B cell (primary cell): ENCODE results near the gene ADAMTS18. TPM values are rescaled to one million over a fixed set of nuclear protein-coding genes. Genes with fewer than 3 reads are reported as not detected.

ENCODE experiments used
- ATAC-seq: fragments of 200-7000 bp; cut with Tn5 transposase; one replicate; pipeline ENCODE4 v1.10.0; 2021; ENCODE audit warnings: low read depth, mild to moderate bottlenecking, moderate number of reproducible peaks, moderate library complexity
- CTCF ChIA-PET: fragments of 350-600 bp; sonication (Branson Sonifier 250); formaldehyde crosslinking; loops from one replicate; lab custom pipeline; 2021; ENCODE audit warnings: antibody characterized with exemption, inconsistent platforms; lab: Charles Lee
- POLR2A ChIA-PET: fragments of 350-600 bp; sonication (Branson Sonifier 250); formaldehyde crosslinking; loops from one replicate; lab custom pipeline; 2021; ENCODE audit warnings: antibody characterized with exemption; lab: Charles Lee
- DNase-seq: peaks from one replicate; pipeline ENCODE4 v3.0.0; 2013
- H2AFZ ChIP-seq: 2 replicates; pipeline ENCODE4 v1.6.1; 2012; ENCODE audit warnings: mild to moderate bottlenecking, low read depth, low read length; ENCODE audit not compliant: insufficient read depth, poor library complexity, severe bottlenecking
- H3K27ac ChIP-seq, 2 donors: 1 replicate in 1 of 2; 2 replicates in 1 of 2; pipeline ENCODE4 v1.5.1; 2012 to 2013; ENCODE audit warnings: low read length in 2 of 2, mild to moderate bottlenecking in 2 of 2, moderate library complexity in 1 of 2
- H3K27me3 ChIP-seq, 4 experiments: fragments of 200-600 bp in 1 of 4; sonication (generic) in 1 of 4; replicated peaks in 1 of 4; 1 replicate in 2 of 4; 2 replicates in 2 of 4; pipeline versions ENCODE4 v1.6.1 to v1.7.0; 2013 to 2016; ENCODE audit warnings: low read length in 3 of 4, mild to moderate bottlenecking in 2 of 4, mixed read lengths in 1 of 4, moderate library complexity in 1 of 4; ENCODE audit not compliant: insufficient read depth in 4 of 4, control insufficient read depth in 3 of 4; ENCODE audit errors: control extremely low read depth in 1 of 4
- H3K36me3 ChIP-seq, 2 experiments: replicated peaks in 1 of 2; 1 replicate in 1 of 2; 2 replicates in 1 of 2; pipeline versions ENCODE4 v1.6.1 to v1.7.1; 2013; ENCODE audit warnings: low read length in 1 of 2; ENCODE audit not compliant: insufficient read depth in 2 of 2, control insufficient read depth in 1 of 2; ENCODE audit errors: control extremely low read depth in 1 of 2, extremely low read depth in 1 of 2
- H3K4me1 ChIP-seq, 2 donors: fragments of 200-600 bp in 1 of 2; sonication (generic) in 1 of 2; 1 replicate in 1 of 2; 2 replicates in 1 of 2; pipeline versions ENCODE4 v1.5.1 to v1.6.1; 2013 to 2017; ENCODE audit warnings: low read length in 2 of 2; ENCODE audit not compliant: control insufficient read depth in 2 of 2, insufficient read depth in 2 of 2
- H3K4me2 ChIP-seq: replicated peaks from 2 replicates; pipeline ENCODE3; 2012; ENCODE audit warnings: mild to moderate bottlenecking, low read depth, low read length; ENCODE audit not compliant: poor library complexity, severe bottlenecking
- H3K4me3 ChIP-seq, 5 experiments: fragments of 200-600 bp in 1 of 5; sonication (generic) in 1 of 5; 1 replicate in 3 of 5; 2 replicates in 2 of 5; pipeline versions ENCODE4 v1.5.1 to v1.7.0; 2011 to 2016; ENCODE audit warnings: low read length in 4 of 5, mild to moderate bottlenecking in 4 of 5, low read depth in 2 of 5, control low read depth in 1 of 5, moderate library complexity in 1 of 5; ENCODE audit not compliant: insufficient read depth in 1 of 5; ENCODE audit errors: control extremely low read depth in 1 of 5, extremely low read depth in 1 of 5
- H3K79me2 ChIP-seq: fragments of 200-600 bp; sonication (generic); one replicate; pipeline ENCODE4 v1.6.0; 2016; ENCODE audit warnings: low read length; ENCODE audit not compliant: control insufficient read depth, insufficient read depth
- H3K9ac ChIP-seq: fragments of 200-600 bp; sonication (generic); 2 replicates; pipeline ENCODE4 v1.6.1; 2017; ENCODE audit warnings: mild to moderate bottlenecking, low read length, moderate library complexity
- H3K9me3 ChIP-seq, 3 donors: one replicate each; pipeline versions ENCODE4 v1.6.1 to v1.7.1; 2013; ENCODE audit warnings: low read length in 2 of 3; ENCODE audit not compliant: control insufficient read depth in 2 of 3, insufficient read depth in 1 of 3; ENCODE audit errors: control extremely low read depth in 1 of 3
- H4K20me1 ChIP-seq: 2 replicates; pipeline ENCODE4 v1.6.0; 2012; ENCODE audit warnings: mild to moderate bottlenecking, low read length; ENCODE audit not compliant: insufficient read depth, control insufficient read depth, poor library complexity, severe bottlenecking
- H3K27ac Mint-ChIP-seq: one replicate; pipeline ENCODE4 v1.8.0; 2021; ENCODE audit warnings: mixed read lengths
- H3K27me3 Mint-ChIP-seq: one replicate; pipeline ENCODE4 v1.8.0; 2021; ENCODE audit warnings: mixed read lengths
- H3K4me1 Mint-ChIP-seq: one replicate; pipeline ENCODE4 v1.8.0; 2021; ENCODE audit warnings: mixed read lengths
- H3K4me3 Mint-ChIP-seq: one replicate; pipeline ENCODE4 v1.8.0; 2021; ENCODE audit warnings: mixed read lengths
- H3K9me3 Mint-ChIP-seq: one replicate; pipeline ENCODE4 v1.8.0; 2022; ENCODE audit warnings: mixed read lengths; ENCODE audit not compliant: insufficient read depth
- EZH2 ChIP-seq: IDR thresholded peaks from 2 replicates; pipeline ENCODE4 v1.6.1; 2012; ENCODE audit warnings: borderline replicate concordance, low read depth, mild to moderate bottlenecking, moderate library complexity, low read length; ENCODE audit not compliant: insufficient read depth, poor library complexity, severe bottlenecking
- WGBS: methylation state at CpG from one replicate; pipeline ENCODE4 v1.1.5; 2013; ENCODE audit warnings: missing lambda C conversion rate; ENCODE audit not compliant: insufficient coverage; 5-methylcytosine and 5-hydroxymethylcytosine counted together
- intact Hi-C: fragments of 100-400 bp; cut with micrococcal nuclease; formaldehyde crosslinking; loops from one replicate; pipeline ENCODE4 v1.10.0; 2022
- polyA plus RNA-seq: library from polyadenylated mRNA; depleted of rRNA; stranded (reverse); fragments of >200 nt; gene quantifications from 2 replicates; pipeline ENCODE4 v1.2.3, GENCODE V29; 2012
- total RNA-seq, 2 donors: library from RNA; stranded (reverse); fragments of 120-200 nt in 1 of 2; gene quantifications; 1 replicate in 1 of 2; 2 replicates in 1 of 2; pipeline versions ENCODE4 v1.2.3 to v1.2.4, GENCODE V29; 2013 to 2022
- TF ChIP-seq, protein P1 (sequence below): fragments of 200-600 bp; IDR thresholded peaks from one replicate; pipeline ENCODE4 v1.8.0; 2022; ENCODE audit warnings: antibody characterized with exemption, mild to moderate bottlenecking

Gene ADAMTS18
- total and polyA plus RNA-seq, 2 donors (not counting 1 experiment from before 2014, with no cell fraction given) = not detected

DNA sequence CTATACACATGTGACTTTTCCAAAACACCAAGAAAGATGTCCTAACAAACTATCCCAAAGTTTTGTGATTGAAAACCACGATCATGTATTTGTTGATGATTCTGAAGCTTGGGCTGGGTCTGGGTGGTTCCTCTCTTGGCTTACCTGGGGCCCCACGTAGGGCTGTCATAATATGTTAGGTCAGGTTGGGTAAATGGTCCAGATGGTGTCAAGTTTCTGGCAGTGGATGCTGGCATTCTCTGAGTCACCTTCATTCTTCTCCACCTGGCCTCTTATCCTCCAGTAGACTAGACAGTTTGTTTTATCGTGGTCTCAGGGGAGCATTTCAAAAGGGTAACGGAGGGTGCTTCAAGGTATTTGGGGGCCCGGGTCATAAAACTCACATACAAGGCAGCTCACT lies 196.2 kb downstream of the ADAMTS18 start:
- intact Hi-C loops = loop anchor here (5.0 kb wide), 1 partner anchor 734 kb away; no protein-coding TSS in a partner anchor
- H3K4me2 ChIP-seq = no peak overlapping the region

DNA sequence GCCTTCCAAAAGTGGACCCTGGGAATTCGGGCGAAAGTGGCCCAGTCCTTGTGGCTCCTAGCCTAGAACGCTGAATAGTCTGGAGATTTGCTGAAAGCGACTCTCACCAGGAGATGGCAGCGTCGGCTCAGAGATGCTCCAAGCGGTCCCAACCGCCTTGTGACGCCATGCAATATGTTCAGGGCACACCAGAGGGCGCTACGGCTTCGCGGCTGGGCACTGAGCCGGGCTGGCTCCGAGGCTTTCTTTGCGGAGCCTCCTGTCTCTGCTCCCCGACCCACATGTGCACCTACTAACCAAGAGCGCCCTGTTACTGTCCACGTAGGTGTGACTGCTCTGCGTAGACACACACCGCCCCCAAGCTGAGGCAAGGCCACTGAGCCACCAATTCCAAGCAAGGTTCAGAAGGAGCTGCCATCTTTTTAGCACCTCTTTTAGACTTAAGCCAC lies 198.7 kb downstream of the ADAMTS18 start:
- Mint-ChIP-seq H3K27ac (no peak overlapping the region), H3K4me3 (peak overlapping the region; percentile 50), H3K9me3 (no peaks in the 10 kb centered on the region), H3K27me3 (peaks cover 40% of the 10 kb centered on the region), H3K4me1 (peaks cover 6% of the 10 kb centered on the region)
- ChIA-PET CTCF (interaction anchor here (0.7 to 8.4 kb wide), 10 partner anchors 8 to 739 kb away, joined by 3 to 142 read pairs (median 6); no protein-coding TSS in a partner anchor), POLR2A (no interaction called here)
- no peaks in the 10 kb centered on the region for H3K36me3 ChIP-seq
- WGBS = 2% methylated on average over 21 of the region's 21 CpGs
- intact Hi-C loops = loop anchor here (2.0 to 5.0 kb wide), 2 partner anchors 23 to 736 kb away; no protein-coding TSS in a partner anchor
- H3K27me3 ChIP-seq = peaks cover 0 to 3% (median 1%) of the 10 kb centered on the region in 4 experiments
- peak overlapping the region in 1 of 5 experiments; percentile 15 for H3K4me3 ChIP-seq
- DNase-seq = peak; percentile 88
- H3K79me2 ChIP-seq = no peaks in the 10 kb centered on the region
- H3K4me1 ChIP-seq = peaks cover 4% of the 10 kb centered on the region in 2 donors
- H4K20me1 ChIP-seq = no peaks in the 10 kb centered on the region
- H3K9ac ChIP-seq = no peak overlapping the region
- peak; percentile 99 for ATAC-seq
- TF ChIP-seq, protein P1, sequence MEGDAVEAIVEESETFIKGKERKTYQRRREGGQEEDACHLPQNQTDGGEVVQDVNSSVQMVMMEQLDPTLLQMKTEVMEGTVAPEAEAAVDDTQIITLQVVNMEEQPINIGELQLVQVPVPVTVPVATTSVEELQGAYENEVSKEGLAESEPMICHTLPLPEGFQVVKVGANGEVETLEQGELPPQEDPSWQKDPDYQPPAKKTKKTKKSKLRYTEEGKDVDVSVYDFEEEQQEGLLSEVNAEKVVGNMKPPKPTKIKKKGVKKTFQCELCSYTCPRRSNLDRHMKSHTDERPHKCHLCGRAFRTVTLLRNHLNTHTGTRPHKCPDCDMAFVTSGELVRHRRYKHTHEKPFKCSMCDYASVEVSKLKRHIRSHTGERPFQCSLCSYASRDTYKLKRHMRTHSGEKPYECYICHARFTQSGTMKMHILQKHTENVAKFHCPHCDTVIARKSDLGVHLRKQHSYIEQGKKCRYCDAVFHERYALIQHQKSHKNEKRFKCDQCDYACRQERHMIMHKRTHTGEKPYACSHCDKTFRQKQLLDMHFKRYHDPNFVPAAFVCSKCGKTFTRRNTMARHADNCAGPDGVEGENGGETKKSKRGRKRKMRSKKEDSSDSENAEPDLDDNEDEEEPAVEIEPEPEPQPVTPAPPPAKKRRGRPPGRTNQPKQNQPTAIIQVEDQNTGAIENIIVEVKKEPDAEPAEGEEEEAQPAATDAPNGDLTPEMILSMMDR = peak; percentile 99
- no peak for TF ChIP-seq EZH2
- no peaks in the 10 kb centered on the region for H3K9me3 ChIP-seq
- no peak overlapping the region for H3K27ac ChIP-seq
- peak overlapping the region; percentile 75 for H2AFZ ChIP-seq
- peak overlapping the region; percentile 71 for H3K4me2 ChIP-seq

More for the DNA sequence above, 196.2 kb downstream of the ADAMTS18 start:
- Histone ChIP-seq H3K79me2 (no peaks in the 10 kb centered on the region), H3K36me3 (no peaks in the 10 kb centered on the region), H3K27ac (no peak overlapping the region), H3K4me3 (no peak overlapping the region), H2AFZ (no peak overlapping the region), H4K20me1 (no peaks in the 10 kb centered on the region), H3K9ac (no peak overlapping the region), H3K4me1 (peaks cover 4% of the 10 kb centered on the region in 2 donors), H3K27me3 (peaks cover 0 to 3% (median 0%) of the 10 kb centered on the region in 4 experiments), H3K9me3 (no peaks in the 10 kb centered on the region)
- Mint-ChIP-seq H3K9me3 (no peaks in the 10 kb centered on the region), H3K4me3 (no peak overlapping the region), H3K27me3 (peaks cover 35% of the 10 kb centered on the region), H3K27ac (no peak overlapping the region), H3K4me1 (peaks cover 6% of the 10 kb centered on the region)
- ATAC-seq (no peak), DNase-seq (no peak)
- no peak for TF ChIP-seq EZH2
- TF ChIP-seq, protein P1 = no peak
- POLR2A ChIA-PET = no interaction called here
- CTCF ChIA-PET = interaction anchor here (8.4 kb wide), 1 partner anchor 344 kb away, joined by 142 read pairs; no protein-coding TSS in a partner anchor
- 88% methylated on average over 4 of the region's 5 CpGs for WGBS
